Adipocyte (in vitro differentiated cells): Measurements from ENCODE around the gene IFNL1.
"Not testable (repeated sequence)": the region's sequence is repeated elsewhere in the genome, so short reads cannot be mapped to it uniquely, and the experiment has no call there.

Experiments
- DNase-seq: peaks from one replicate; pipeline ENCODE4 v3.0.0-alpha.2; 2015; ENCODE audit warnings: low read depth
- H3K27me3 ChIP-seq: replicated peaks from 2 replicates; pipeline ENCODE4 v1.7.0; 2013; ENCODE audit warnings: mild to moderate bottlenecking, low read length, moderate library complexity; ENCODE audit not compliant: control insufficient read depth, insufficient read depth
- H3K36me3 ChIP-seq: 2 replicates; pipeline ENCODE4 v1.7.0; 2013; ENCODE audit warnings: low read length, mild to moderate bottlenecking, moderate library complexity; ENCODE audit not compliant: control insufficient read depth, insufficient read depth, severe bottlenecking
- H3K4me1 ChIP-seq: 2 replicates; pipeline ENCODE4 v1.7.0; 2013; ENCODE audit warnings: mild to moderate bottlenecking, low read length, moderate library complexity; ENCODE audit not compliant: control insufficient read depth, insufficient read depth
- H3K4me3 ChIP-seq: 2 replicates; pipeline ENCODE4 v1.7.0; 2013; ENCODE audit warnings: mild to moderate bottlenecking, low read length, moderate library complexity
- H3K9ac ChIP-seq: 2 replicates; pipeline ENCODE4 v1.7.0; 2013; ENCODE audit warnings: mild to moderate bottlenecking, low read length, moderate library complexity
- H3K9me3 ChIP-seq: 2 replicates; pipeline ENCODE4 v1.7.0; 2013; ENCODE audit warnings: mild to moderate bottlenecking, low read length, moderate library complexity; ENCODE audit not compliant: control insufficient read depth

Gene IFNL1

GRCh38 chr19:39325778-39326665, 29.8 kb downstream of the IFNL1 start:
- H3K4me1 ChIP-seq = no peaks in the 10 kb centered on the region
- H3K27me3 ChIP-seq = peaks cover 1% of the 10 kb centered on the region
- no peaks in the 10 kb centered on the region for H3K36me3 ChIP-seq
- H3K9ac ChIP-seq = no peak overlapping the region
- H3K4me3 ChIP-seq = no peak overlapping the region
- H3K9me3 ChIP-seq = no peaks in the 10 kb centered on the region
- DNase-seq = no peak

- no peaks in the 10 kb centered on the region for H3K36me3 ChIP-seq
- no peak overlapping the region for H3K4me3 ChIP-seq
- peaks cover 4% of the 10 kb centered on the region for H3K27me3 ChIP-seq
- H3K9ac ChIP-seq = no peak overlapping the region
- no peaks in the 10 kb centered on the region for H3K4me1 ChIP-seq
- H3K9me3 ChIP-seq = no peaks in the 10 kb centered on the region
- DNase-seq = no peak
These were observed 31.3 kb downstream of the IFNL1 start for GRCh38 chr19:39327363-39328045.

GRCh38 chr19:39328046-39328705, 32.0 kb downstream of the IFNL1 start:
- Histone ChIP-seq H3K27me3 (peaks cover 4% of the 10 kb centered on the region), H3K4me1 (no peaks in the 10 kb centered on the region), H3K9me3 (no peaks in the 10 kb centered on the region), H3K9ac (no peak overlapping the region), H3K4me3 (no peak overlapping the region), H3K36me3 (no peaks in the 10 kb centered on the region)
- DNase-seq = peak; percentile 95

GRCh38 chr19:39329948-39330347, 33.7 kb downstream of the IFNL1 start:
- Histone ChIP-seq H3K36me3 (no peaks in the 10 kb centered on the region), H3K27me3 (peaks cover 4% of the 10 kb centered on the region), H3K4me1 (no peaks in the 10 kb centered on the region), H3K9ac (no peak overlapping the region), H3K4me3 (no peak overlapping the region), H3K9me3 (no peaks in the 10 kb centered on the region)
- no peak for DNase-seq

- DNase-seq = no peak
- H3K9ac ChIP-seq = no peak overlapping the region
- H3K4me1 ChIP-seq = no peaks in the 10 kb centered on the region
- H3K27me3 ChIP-seq = peaks cover 4% of the 10 kb centered on the region
- no peak overlapping the region for H3K4me3 ChIP-seq
- H3K36me3 ChIP-seq = no peaks in the 10 kb centered on the region
- no peaks in the 10 kb centered on the region for H3K9me3 ChIP-seq
These were observed 36.1 kb downstream of the IFNL1 start for GRCh38 chr19:39332293-39332692.

GRCh38 chr19:39332738-39333137, 36.5 kb downstream of the IFNL1 start:
- not testable (repeated sequence) for H3K4me3 ChIP-seq, H3K36me3 ChIP-seq, H3K9me3 ChIP-seq, H3K4me1 ChIP-seq, DNase-seq, H3K27me3 ChIP-seq, H3K9ac ChIP-seq

GRCh38 chr19:39333507-39333906, 37.3 kb downstream of the IFNL1 start:
- Histone ChIP-seq H3K4me3 (no peak overlapping the region), H3K36me3 (no peaks in the 10 kb centered on the region), H3K27me3 (peaks cover 4% of the 10 kb centered on the region), H3K4me1 (peaks cover 2% of the 10 kb centered on the region), H3K9me3 (no peaks in the 10 kb centered on the region), H3K9ac (no peak overlapping the region)
- DNase-seq = no peak

GRCh38 chr19:39334444-39334976, 38.3 kb downstream of the IFNL1 start:
- Histone ChIP-seq H3K4me1 (peaks cover 2% of the 10 kb centered on the region), H3K4me3 (no peak overlapping the region), H3K9me3 (no peaks in the 10 kb centered on the region), H3K36me3 (no peaks in the 10 kb centered on the region), H3K27me3 (peaks cover 4% of the 10 kb centered on the region), H3K9ac (no peak overlapping the region)
- no peak for DNase-seq

GRCh38 chr19:39335168-39335548, 39.0 kb downstream of the IFNL1 start:
- no peak overlapping the region for H3K9ac ChIP-seq
- H3K27me3 ChIP-seq = peaks cover 4% of the 10 kb centered on the region
- no peaks in the 10 kb centered on the region for H3K36me3 ChIP-seq
- no peak for DNase-seq
- no peak overlapping the region for H3K4me3 ChIP-seq
- H3K4me1 ChIP-seq = peaks cover 2% of the 10 kb centered on the region
- H3K9me3 ChIP-seq = no peaks in the 10 kb centered on the region

- Histone ChIP-seq H3K27me3 (no peaks in the 10 kb centered on the region), H3K4me1 (peaks cover 8% of the 10 kb centered on the region), H3K9me3 (no peaks in the 10 kb centered on the region), H3K36me3 (no peaks in the 10 kb centered on the region), H3K4me3 (no peak overlapping the region), H3K9ac (no peak overlapping the region)
- no peak for DNase-seq
These were observed 40.3 kb downstream of the IFNL1 start for GRCh38 chr19:39336483-39336882.

- no peak for DNase-seq
- Histone ChIP-seq H3K36me3 (no peaks in the 10 kb centered on the region), H3K4me3 (no peak overlapping the region), H3K4me1 (peaks cover 18% of the 10 kb centered on the region), H3K27me3 (no peaks in the 10 kb centered on the region), H3K9ac (no peak overlapping the region), H3K9me3 (no peaks in the 10 kb centered on the region)
These were observed 43.5 kb downstream of the IFNL1 start for GRCh38 chr19:39339674-39340073.
